ENCODE measurements around the gene OSGEP. TPM values are rescaled to one million over a fixed set of nuclear protein-coding genes. Genes with fewer than 3 reads are reported as not detected.

Gene OSGEP
- total RNA-seq, 2 experiments from 2014 or later: 39.5 to 40.7 TPM

DNA sequence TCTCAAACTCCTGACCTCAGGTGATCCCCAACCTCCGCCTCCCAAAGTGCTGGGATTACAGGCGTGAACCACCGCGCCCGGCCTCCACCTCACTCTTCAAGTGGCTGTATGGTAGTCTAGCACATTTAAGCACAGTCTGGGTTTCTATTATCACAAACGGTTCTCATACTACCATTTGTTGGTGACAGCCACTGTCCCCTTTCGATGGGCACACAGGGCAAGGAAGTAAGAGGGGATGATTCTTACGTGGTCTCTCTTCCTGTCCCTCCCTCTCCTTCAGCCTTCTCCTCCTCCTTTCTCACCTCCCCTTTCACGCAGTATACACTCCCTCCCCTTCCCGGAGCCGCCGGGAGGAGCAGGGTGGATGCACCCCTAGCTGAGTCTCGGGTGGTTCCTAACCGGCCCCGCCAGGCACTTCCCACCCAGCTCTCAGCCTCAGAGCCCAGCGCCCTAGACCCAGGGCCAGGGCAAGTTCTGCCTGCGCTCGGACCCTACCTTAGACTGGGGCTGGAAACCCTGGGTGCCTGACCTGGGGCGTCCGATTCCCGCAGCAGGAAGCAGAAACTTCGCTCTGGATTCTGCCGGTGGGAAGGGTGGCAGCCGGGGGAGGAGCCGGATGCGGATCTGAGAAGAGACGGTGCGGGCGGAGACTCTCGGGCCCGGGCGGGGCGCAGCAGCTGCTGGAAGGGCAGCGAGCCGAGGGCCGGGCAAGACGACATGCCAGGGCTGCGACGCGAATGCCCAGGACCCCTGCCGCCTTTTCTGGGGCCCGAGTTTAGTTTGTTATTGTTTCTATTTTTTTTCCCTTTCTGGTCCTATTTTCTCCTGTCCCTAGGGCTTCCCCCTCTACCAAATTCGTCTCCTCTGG is 41.5 kb downstream of the OSGEP start, which contains the start of gene TEP1:
TSS of gene TEP1 (minus strand) at position 626 of the 868 bp plus-strand sequence. CDS start 5,062 bp downstream, outside the sequence.
- no peaks in the 10 kb centered on the region for H3K27me3 Mint-ChIP-seq
- DNase-seq (peak; percentile 85), ATAC-seq (peak; percentile 82)
- H3K9me3 Mint-ChIP-seq: no peaks in the 10 kb centered on the region
- H3K27ac Mint-ChIP-seq: peak within 1 kb of the TSS; percentile 97
- ChIA-PET CTCF (interaction anchor here (0.9 to 3.9 kb wide), 13 partner anchors 8 to 278 kb away, joined by 3 to 72 read pairs (median 12); partner anchors contain the start of genes APEX1, CCNB1IP1, OSGEP and PIP4P1), POLR2A (interaction anchor here (0.7 to 4.7 kb wide), 12 partner anchors 12 to 269 kb away, joined by 3 to 43 read pairs (median 6); partner anchors contain the start of genes APEX1, OSGEP, PARP2 and PIP4P1)
- H3K4me3 Mint-ChIP-seq: peak within 1 kb of the TSS; percentile 92
- intact Hi-C loops (cut with micrococcal nuclease): loop anchor here (2.0 to 5.0 kb wide), 3 partner anchors 42 to 199 kb away; partner anchors contain the start of genes APEX1, CCNB1IP1 and OSGEP
- peaks cover 2% of the 10 kb centered on the region for H3K36me3 Mint-ChIP-seq (ENCODE audit: low read depth)
- no peak for TF ChIP-seq CTCF (IDR thresholded peaks at IDR 0.05)
- H3K4me1 Mint-ChIP-seq (ENCODE audit: low read depth): peaks cover 45% of the 10 kb centered on the region

DNA sequence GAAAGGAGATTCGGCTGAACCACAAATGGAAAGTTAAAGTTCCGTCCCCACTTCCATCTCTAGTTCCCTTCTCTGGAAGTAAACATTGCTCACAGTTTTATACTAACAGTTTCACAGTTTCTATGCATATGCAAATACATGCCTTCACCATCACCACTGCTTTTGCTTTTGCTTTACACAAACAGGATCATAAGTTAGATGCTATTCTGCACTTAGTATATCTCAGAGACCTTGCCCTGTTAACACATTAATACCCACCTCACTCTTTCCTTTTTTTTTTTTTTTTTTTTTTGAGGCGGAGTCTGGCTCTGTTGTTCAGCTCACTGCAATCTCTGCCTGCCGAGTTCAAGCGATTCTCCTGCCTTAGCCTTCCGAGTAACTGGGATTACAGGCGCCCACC is 42.2 kb downstream of the OSGEP start:
- no peak for DNase-seq
- CTCF ChIA-PET: interaction anchor here (1.0 to 3.9 kb wide), 4 partner anchors 12 to 195 kb away, joined by 3 to 72 read pairs (median 18); partner anchors contain the start of genes APEX1 and OSGEP
- peaks cover 8% of the 10 kb centered on the region for H3K36me3 Mint-ChIP-seq (ENCODE audit: low read depth)

DNA sequence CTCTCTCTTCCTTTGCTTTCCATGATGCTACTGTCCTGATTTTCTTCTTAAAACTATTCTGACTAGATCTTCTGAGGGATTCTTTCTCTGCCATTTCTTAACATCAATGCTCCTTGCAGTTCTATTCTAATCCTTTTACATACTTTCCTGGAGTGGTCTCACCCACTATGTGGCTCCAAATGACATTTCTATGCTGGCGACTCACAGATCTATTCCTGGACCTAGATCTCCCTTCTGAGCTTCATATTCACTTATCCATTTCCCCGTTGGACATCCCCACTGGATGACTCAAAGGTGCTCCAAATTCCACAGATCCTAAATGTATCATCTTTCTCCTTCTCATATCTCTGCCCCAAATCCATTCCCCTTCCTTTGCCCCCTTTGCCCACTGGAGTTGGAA is 45.4 kb downstream of the OSGEP start:
- no peak for ATAC-seq
- TF ChIP-seq CTCF (IDR thresholded peaks at IDR 0.05): no peak
- CTCF ChIA-PET: interaction anchor here (1.8 kb wide), 1 partner anchor 201 kb away, joined by 6 read pairs; no protein-coding TSS in a partner anchor
- Mint-ChIP-seq H3K9me3 (no peaks in the 10 kb centered on the region), H3K36me3 (ENCODE audit: low read depth) (peaks cover 28% of the 10 kb centered on the region), H3K27me3 (no peaks in the 10 kb centered on the region), H3K4me3 (no peak overlapping the region), H3K4me1 (ENCODE audit: low read depth) (peaks cover 43% of the 10 kb centered on the region), H3K27ac (peak overlapping the region; percentile 7)
- POLR2A ChIA-PET: interaction anchor here (1.5 kb wide), 1 partner anchor 19 kb away, joined by 3 read pairs; no protein-coding TSS in a partner anchor
- intact Hi-C loops (cut with micrococcal nuclease): no loop called here
- DNase-seq: no peak

More for the DNA sequence above, 42.2 kb downstream of the OSGEP start:
- peak; percentile 11 for ATAC-seq
- peak overlapping the region; percentile 97 for H3K27ac Mint-ChIP-seq
- H3K27me3 Mint-ChIP-seq: no peaks in the 10 kb centered on the region
- peak overlapping the region; percentile 92 for H3K4me3 Mint-ChIP-seq
- POLR2A ChIA-PET: interaction anchor here (0.6 to 4.7 kb wide), 5 partner anchors 16 to 70 kb away, joined by 3 to 43 read pairs (median 23); partner anchors contain the start of genes APEX1, OSGEP and PNP
- TF ChIP-seq CTCF (IDR thresholded peaks at IDR 0.05): no peak
- H3K4me1 Mint-ChIP-seq (ENCODE audit: low read depth): peaks cover 41% of the 10 kb centered on the region
- intact Hi-C loops (cut with micrococcal nuclease): loop anchor here (2.0 to 5.0 kb wide), 3 partner anchors 42 to 200 kb away; partner anchors contain the start of genes APEX1, CCNB1IP1 and OSGEP
- H3K9me3 Mint-ChIP-seq: no peaks in the 10 kb centered on the region

- TF ChIP-seq CTCF (IDR thresholded peaks at IDR 0.05): no peak
- ATAC-seq (no peak), DNase-seq (no peak)
- Mint-ChIP-seq H3K36me3 (ENCODE audit: low read depth) (peaks cover 56% of the 10 kb centered on the region), H3K27me3 (no peaks in the 10 kb centered on the region), H3K4me3 (no peak overlapping the region), H3K27ac (no peak overlapping the region), H3K9me3 (no peaks in the 10 kb centered on the region), H3K4me1 (ENCODE audit: low read depth) (peaks cover 39% of the 10 kb centered on the region)
- POLR2A ChIA-PET: no interaction called here
- intact Hi-C loops (cut with micrococcal nuclease): no loop called here
- CTCF ChIA-PET: interaction anchor here (1.8 to 3.5 kb wide), 2 partner anchors 11 to 76 kb away, joined by 6 to 27 read pairs; no protein-coding TSS in a partner anchor
These were observed 51.1 kb downstream of the OSGEP start for GRCh38 chr14:20403521-20403920.

Measured in activated CD8-positive, alpha-beta T cell treated with anti-CD3 and anti-CD28 coated beads for 36 hours (primary cell).